Measurements from ENCODE around the gene PXDN.

Gene PXDN

GRCh38 chr2:1653956-1654695 lies 90.2 kb downstream of the PXDN start:
- no peak for TF ChIP-seq RARB (CRISPR knock-in tag; IDR thresholded peaks at IDR 0.05)
- TF ChIP-seq CSRNP3 (CRISPR knock-in tag; IDR thresholded peaks at IDR 0.05), result no peak
- no peak for TF ChIP-seq POU6F1 (CRISPR knock-in tag; IDR thresholded peaks at IDR 0.05; ENCODE audit: borderline replicate concordance, low read depth)
- TF ChIP-seq BACH2 (CRISPR knock-in tag; IDR thresholded peaks at IDR 0.05; ENCODE audit: borderline replicate concordance), result no peak
- TF ChIP-seq ZFP30 (CRISPR knock-in tag; IDR thresholded peaks at IDR 0.05), result no peak
- no peak for TF ChIP-seq ZNF565 (CRISPR knock-in tag; conservative IDR thresholded peaks at IDR 0.05; ENCODE audit: low read depth)
- no peak for TF ChIP-seq CREB5 (CRISPR knock-in tag; IDR thresholded peaks at IDR 0.05; ENCODE audit: low read depth)
- no peak for TF ChIP-seq TSHZ2 (CRISPR knock-in tag; IDR thresholded peaks at IDR 0.05)
- no peak for TF ChIP-seq ZNF70 (CRISPR knock-in tag; IDR thresholded peaks at IDR 0.05)
- no peak for TF ChIP-seq GLIS3 (CRISPR knock-in tag; IDR thresholded peaks at IDR 0.05)
- no peak for TF ChIP-seq TCF4 (CRISPR knock-in tag; IDR thresholded peaks at IDR 0.05; ENCODE audit: borderline replicate concordance)
- no peak for TF ChIP-seq ZC3H10 (CRISPR knock-in tag; IDR thresholded peaks at IDR 0.05)
- TF ChIP-seq ISL1 (CRISPR knock-in tag; IDR thresholded peaks at IDR 0.05), result no peak
- TF ChIP-seq ZNF8 (CRISPR knock-in tag; IDR thresholded peaks at IDR 0.05), result no peak
- TF ChIP-seq PATZ1 (CRISPR knock-in tag; IDR thresholded peaks at IDR 0.05; ENCODE audit: borderline replicate concordance), result no peak
- TF ChIP-seq ZFP3 (CRISPR knock-in tag; IDR thresholded peaks at IDR 0.05), result no peak
- TF ChIP-seq OSR1 (CRISPR knock-in tag; IDR thresholded peaks at IDR 0.05), result no peak
- no peak for TF ChIP-seq ARNTL (CRISPR knock-in tag; IDR thresholded peaks at IDR 0.05; ENCODE audit: borderline replicate concordance, low read depth)
- no peak for TF ChIP-seq TOX (CRISPR knock-in tag; IDR thresholded peaks at IDR 0.05; ENCODE audit: borderline replicate concordance)
- peak; percentile 9; the same call in 2 of the 3 replicates for ATAC-seq

GRCh38 chr2:1652034-1652790 lies 92.1 kb downstream of the PXDN start:
- ATAC-seq, result no peak
- TF ChIP-seq POU6F1 (CRISPR knock-in tag; IDR thresholded peaks at IDR 0.05; ENCODE audit: borderline replicate concordance, low read depth) (no peak), ESRRG (CRISPR knock-in tag; IDR thresholded peaks at IDR 0.05) (no peak), GLIS3 (CRISPR knock-in tag; IDR thresholded peaks at IDR 0.05) (no peak), PPARA (CRISPR knock-in tag; IDR thresholded peaks at IDR 0.05; ENCODE audit: borderline replicate concordance) (no peak), CSRNP3 (CRISPR knock-in tag; IDR thresholded peaks at IDR 0.05) (no peak), ZFP30 (CRISPR knock-in tag; IDR thresholded peaks at IDR 0.05) (no peak), ZNF565 (CRISPR knock-in tag; conservative IDR thresholded peaks at IDR 0.05; ENCODE audit: low read depth) (no peak), OSR1 (CRISPR knock-in tag; IDR thresholded peaks at IDR 0.05) (no peak), ZFP3 (CRISPR knock-in tag; IDR thresholded peaks at IDR 0.05) (no peak), RARB (CRISPR knock-in tag; IDR thresholded peaks at IDR 0.05) (no peak), CREB5 (CRISPR knock-in tag; IDR thresholded peaks at IDR 0.05; ENCODE audit: low read depth) (no peak), ZNF70 (CRISPR knock-in tag; IDR thresholded peaks at IDR 0.05) (no peak), BACH2 (CRISPR knock-in tag; IDR thresholded peaks at IDR 0.05; ENCODE audit: borderline replicate concordance) (no peak)
